HUDEP-2 (cell line): ENCODE results near the gene STAT3.

Experiments used
- DNase-seq, 76 experiments: peaks; one replicate each; lab custom pipeline; 2025; ENCODE audit not compliant: unreplicated experiment in 76 of 76; lab: John Stamatoyannopoulos, UW

STAT3 gene

GRCh38 chr17:42284024-42284369 lies 104.2 kb downstream of the STAT3 start:
- no peak for DNase-seq

- DNase-seq, result no peak
These were observed 104.8 kb downstream of the STAT3 start for GRCh38 chr17:42283241-42284023.

GRCh38 chr17:42282478-42283080 lies 105.7 kb downstream of the STAT3 start:
- no peak for DNase-seq

GRCh38 chr17:42281571-42282096 lies 106.6 kb downstream of the STAT3 start:
- DNase-seq, result no peak

GRCh38 chr17:42279776-42280630 lies 108.2 kb downstream of the STAT3 start:
- DNase-seq, result no peak

- DNase-seq, result no peak
These were observed 110.9 kb downstream of the STAT3 start for GRCh38 chr17:42277342-42277712.

GRCh38 chr17:42276609-42277341 lies 111.5 kb downstream of the STAT3 start:
- peak in 60 of 76 experiments; percentile 11 to 79 (median 42) for DNase-seq

- DNase-seq, result peak in 51 of 76 experiments; percentile 10 to 71 (median 47)
These were observed 112.0 kb downstream of the STAT3 start, which contains the start of gene STAT5B for GRCh38 chr17:42276359-42276608. Gene STAT5B (minus strand): TSS chr17:42276391. CDS start chr17:42232127, 44,264 bp downstream.

GRCh38 chr17:42275527-42276358 lies 112.5 kb downstream of the STAT3 start:
- DNase-seq, result peak in 31 of 76 experiments; percentile 10 to 48 (median 28)

GRCh38 chr17:42274812-42275526 lies 113.3 kb downstream of the STAT3 start:
- DNase-seq, result no peak

GRCh38 chr17:42274253-42274542 lies 114.0 kb downstream of the STAT3 start:
- no peak for DNase-seq

- DNase-seq, result no peak
These were observed 114.6 kb downstream of the STAT3 start for GRCh38 chr17:42273474-42274252.

- DNase-seq, result no peak
These were observed 115.9 kb downstream of the STAT3 start for GRCh38 chr17:42272162-42272907.

GRCh38 chr17:42271779-42272035 lies 116.5 kb downstream of the STAT3 start:
- DNase-seq, result no peak

GRCh38 chr17:42271006-42271778 lies 117.0 kb downstream of the STAT3 start:
- DNase-seq, result no peak

- no peak for DNase-seq
These were observed 117.6 kb downstream of the STAT3 start for GRCh38 chr17:42270596-42270995.

GRCh38 chr17:42270170-42270535 lies 118.1 kb downstream of the STAT3 start:
- DNase-seq, result no peak

- no peak for DNase-seq
These were observed 120.0 kb downstream of the STAT3 start for GRCh38 chr17:42268236-42268635.
